Gastrocnemius medialis (tissue), 4 donors: ENCODE data around the gene ABCC4.

Experiments
- CTCF ChIP-seq, 5 experiments: fragments of 450-650 bp in 3 of 5; fragments of 200-600 bp in 2 of 5; sonication (generic) in 2 of 5; IDR thresholded peaks in 4 of 5; conservative IDR thresholded peaks in 1 of 5; 1 replicate in 4 of 5; 2 replicates in 1 of 5; pipeline ENCODE4 v1.5.1; 2016 to 2019; ENCODE audit warnings: antibody characterized with exemption in 5 of 5, mild to moderate bottlenecking in 3 of 5, moderate library complexity in 3 of 5
- POLR2A ChIP-seq, 2 donors: fragments of 450-650 bp; IDR thresholded peaks; one replicate each; pipeline ENCODE4 v1.6.1; 2017; ENCODE audit warnings: antibody characterized with exemption in 2 of 2, mild to moderate bottlenecking in 2 of 2, moderate library complexity in 2 of 2

- TF ChIP-seq CTCF (IDR thresholded peaks at IDR 0.05 in 4 of 5, conservative IDR thresholded peaks at IDR 0.05 in 1 of 5) = no peak
- no peak for TF ChIP-seq POLR2A (IDR thresholded peaks at IDR 0.05)
These were observed 251.5 kb downstream of the ABCC4 start for GRCh38 chr13:95049772-95050171.
